Cardiac septum (tissue), 1 donor: ENCODE results near the gene CIB4. TPM values are rescaled to one million over a fixed set of nuclear protein-coding genes. Genes with fewer than 3 reads are reported as not detected.
A peak's percentile ranks its signal among the peaks of the same experiment; 100 is the strongest.
"Not testable (repeated sequence)": the region's sequence is repeated elsewhere in the genome, so short reads cannot be mapped to it uniquely, and the experiment has no call there.

Experiments
- DNase-seq: peaks from one replicate; pipeline ENCODE4 v3.0.0-alpha.2; 2020; ENCODE audit warnings: low spot score
- intact Hi-C: fragments of 100-400 bp; cut with DNase I; formaldehyde crosslinking; loops from one replicate; pipeline ENCODE4 v1.14.0; 2022
- total RNA-seq: library from RNA; stranded (reverse); fragmentation: NEBNext Ultra II Directional; extraction: Animal tissue kit (Norgen Biotek cat#: 25700); gene quantifications from one replicate; pipeline ENCODE4 v1.2.1, GENCODE V29; 2021
- donor health status: DM: no; HTN: no; CAD: no.

CIB4 gene
- total RNA-seq, 1 donor from 2014 or later: not detected

DNA sequence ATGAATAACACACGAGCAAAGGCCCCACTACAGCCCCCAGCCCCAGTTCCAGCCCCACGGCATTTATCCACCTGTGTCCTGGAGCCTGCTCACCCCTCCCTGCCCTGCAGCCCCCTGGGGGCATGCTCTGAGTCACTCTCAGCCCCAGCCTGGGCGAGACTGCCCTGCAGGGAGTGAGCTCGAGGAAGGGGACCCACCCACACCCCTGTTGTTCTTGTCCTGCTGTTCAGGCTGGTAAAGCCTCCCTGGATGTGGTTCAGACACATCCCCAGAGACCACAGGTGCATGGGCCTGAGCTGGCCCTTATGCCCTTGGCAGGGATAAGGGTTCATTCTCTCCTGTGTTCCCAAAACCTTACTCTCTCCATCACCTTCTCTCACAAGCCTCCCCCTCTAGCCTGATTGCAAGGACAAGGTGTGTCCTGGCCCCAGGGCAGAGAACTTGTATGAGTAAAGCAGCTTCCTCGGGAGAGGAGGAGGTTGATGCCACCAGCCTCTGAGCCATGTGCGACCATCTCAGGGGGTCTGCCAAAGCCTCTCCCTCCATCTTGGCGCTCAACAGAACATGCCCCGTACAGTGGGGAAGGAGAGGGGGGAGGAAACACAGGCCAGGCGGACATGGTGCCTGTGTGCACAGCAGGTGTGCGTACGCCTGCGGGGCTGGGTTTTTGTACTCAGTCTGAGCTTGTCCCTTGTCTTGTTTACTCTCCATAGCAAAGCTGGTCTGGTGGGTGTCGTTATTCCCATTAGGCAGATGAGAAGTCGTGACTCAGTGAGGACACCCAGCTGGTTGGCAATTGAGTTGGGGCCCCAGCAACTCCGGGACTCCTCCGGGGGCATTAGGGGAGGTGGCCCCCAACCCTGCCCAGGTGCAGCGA lies 64.4 kb downstream of the CIB4 start:
- no peak for DNase-seq
- intact Hi-C loops: loop anchor here (5.0 to 10.0 kb wide), 2 partner anchors 75 to 232 kb away; partner anchors contain the start of genes ADGRF3 and SELENOI

GRCh38 chr2:26575836-26576564 lies 65.2 kb downstream of the CIB4 start:
- intact Hi-C loops: loop anchor here (5.0 to 10.0 kb wide), 2 partner anchors 74 to 231 kb away; partner anchors contain the start of genes ADGRF3 and SELENOI
- DNase-seq: no peak

- DNase-seq: no peak
- intact Hi-C loops: loop anchor here (5.0 to 10.0 kb wide), 2 partner anchors 73 to 230 kb away; partner anchors contain the start of genes ADGRF3 and SELENOI
Observed at GRCh38 chr2:26574900-26575560, 66.1 kb downstream of the CIB4 start.

- intact Hi-C loops: loop anchor here (10.0 kb wide), 1 partner anchor 229 kb away; the partner anchor contains the start of genes ADGRF3 and SELENOI
- no peak for DNase-seq
Observed at GRCh38 chr2:26574066-26574899, 66.9 kb downstream of the CIB4 start.

GRCh38 chr2:26573241-26573925 lies 67.8 kb downstream of the CIB4 start:
- intact Hi-C loops: loop anchor here (10.0 kb wide), 1 partner anchor 229 kb away; the partner anchor contains the start of genes ADGRF3 and SELENOI
- no peak for DNase-seq

GRCh38 chr2:26572591-26572990 lies 68.6 kb downstream of the CIB4 start:
- intact Hi-C loops: loop anchor here (10.0 kb wide), 1 partner anchor 228 kb away; the partner anchor contains the start of genes ADGRF3 and SELENOI
- DNase-seq: no peak

DNA sequence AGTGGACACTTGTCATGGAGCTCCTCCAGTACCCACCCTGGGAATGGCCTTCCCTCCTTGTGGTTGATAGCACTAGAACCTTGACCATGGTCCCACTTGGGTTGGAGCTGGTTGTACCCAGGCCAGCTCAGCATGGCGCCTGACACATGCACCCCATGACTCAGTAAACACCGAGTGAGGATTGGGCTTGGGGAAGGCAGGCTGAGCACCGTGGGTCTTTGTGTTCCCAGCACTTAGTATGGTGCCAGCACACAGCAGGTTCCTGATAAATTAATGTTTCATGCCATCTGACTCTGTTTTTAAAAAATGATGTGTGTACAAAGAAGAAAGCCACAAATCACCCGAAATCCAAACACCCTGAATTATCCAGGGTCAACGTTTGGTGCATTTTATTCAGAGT lies 69.8 kb downstream of the CIB4 start:
- intact Hi-C loops: loop anchor here (10.0 kb wide), 1 partner anchor 227 kb away; the partner anchor contains the start of genes ADGRF3 and SELENOI
- no peak for DNase-seq

GRCh38 chr2:26570083-26570430 lies 71.1 kb downstream of the CIB4 start:
- no peak for DNase-seq
- intact Hi-C loops: loop anchor here (10.0 kb wide), 1 partner anchor 225 kb away; the partner anchor contains the start of genes ADGRF3 and SELENOI

GRCh38 chr2:26569216-26570082 lies 71.7 kb downstream of the CIB4 start:
- intact Hi-C loops: loop anchor here (10.0 kb wide), 1 partner anchor 225 kb away; the partner anchor contains the start of genes ADGRF3 and SELENOI
- peak; percentile 63 for DNase-seq

DNA sequence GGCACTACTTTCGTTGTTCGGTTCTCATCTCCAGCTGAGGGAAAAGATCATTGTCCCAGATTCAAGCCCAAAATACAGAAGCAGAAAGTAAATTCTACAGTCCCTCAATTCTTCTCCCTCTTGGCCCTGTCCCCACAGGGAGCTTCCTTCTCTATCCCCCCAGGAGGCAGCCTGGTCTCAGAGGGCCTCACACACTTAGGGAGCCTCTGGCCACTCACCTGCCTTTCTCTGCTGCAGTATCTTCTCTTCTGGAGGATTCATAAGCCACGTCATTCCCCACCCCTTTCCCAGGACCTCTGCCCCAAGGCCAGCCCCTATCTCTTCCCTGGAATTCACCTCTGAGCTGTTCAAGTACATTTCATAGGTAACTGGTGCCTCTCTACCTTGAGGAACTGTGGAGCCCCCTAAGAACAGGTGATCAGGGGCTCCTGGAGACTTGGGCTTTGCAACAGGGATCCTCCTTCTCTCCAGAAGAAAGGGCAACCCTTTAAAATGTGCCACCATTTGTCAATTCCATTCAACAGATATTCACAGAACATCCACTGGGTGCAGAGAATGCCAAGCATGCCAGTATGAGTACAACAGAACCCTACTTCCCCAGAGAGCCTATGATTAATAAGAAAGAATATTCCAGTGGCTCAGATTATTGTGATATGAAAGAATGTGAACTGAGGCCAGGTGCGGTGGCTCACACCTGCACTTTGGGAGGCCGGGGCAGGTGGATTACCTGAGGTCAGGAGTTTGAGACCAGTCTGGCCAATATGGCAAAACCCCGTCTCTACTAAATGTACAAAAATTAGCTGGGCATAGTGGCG lies 72.9 kb downstream of the CIB4 start:
- intact Hi-C loops: no loop called here
- DNase-seq: peak; percentile 70

DNA sequence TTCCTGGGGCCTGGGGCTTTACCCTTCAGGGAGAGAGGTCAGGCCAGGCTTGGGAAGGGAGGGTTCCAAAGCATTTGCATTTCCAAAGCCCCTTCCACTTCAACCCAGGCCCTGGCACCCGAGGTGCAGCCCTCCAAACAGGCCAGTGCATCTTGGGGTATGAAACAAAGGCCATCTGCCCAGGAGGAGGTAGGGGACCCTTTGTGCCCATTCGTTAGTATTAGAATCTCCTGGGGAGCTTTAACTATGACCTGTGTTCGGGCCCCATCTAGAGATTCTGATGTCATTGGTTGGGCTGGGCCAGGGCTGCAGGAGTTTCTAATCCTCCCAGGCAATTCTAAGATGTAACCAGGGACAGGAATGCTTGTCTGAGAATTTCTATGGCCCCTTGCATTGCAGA lies 73.6 kb downstream of the CIB4 start:
- DNase-seq: peak; percentile 10
- intact Hi-C loops: no loop called here

DNA sequence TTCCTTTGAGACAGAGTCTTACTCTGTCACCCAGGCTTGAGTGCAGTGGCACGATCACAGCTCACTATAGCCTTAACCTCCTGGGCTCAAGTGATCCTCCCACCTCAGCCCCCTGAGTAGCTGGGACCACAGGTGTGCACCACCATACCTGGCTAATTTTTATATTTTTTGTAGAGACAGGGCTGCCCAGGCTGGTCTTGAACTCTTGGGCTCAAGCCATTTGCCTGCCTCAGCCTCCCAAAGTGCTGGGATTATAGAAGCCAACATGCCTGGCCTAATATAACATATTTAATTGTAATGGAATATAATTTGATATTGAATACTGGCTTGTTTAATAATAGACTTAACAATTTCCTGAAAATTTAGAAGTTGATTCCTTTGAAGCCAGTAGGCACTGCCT lies 74.4 kb downstream of the CIB4 start:
- DNase-seq, intact Hi-C loops: not testable (repeated sequence)

- peak; percentile 47 for DNase-seq
- intact Hi-C loops: no loop called here
Observed at GRCh38 chr2:26566081-26566375, 75.1 kb downstream of the CIB4 start.

GRCh38 chr2:26564121-26564644 lies 77.0 kb downstream of the CIB4 start:
- intact Hi-C loops: no loop called here
- peak; percentile 55 for DNase-seq

- intact Hi-C loops: no loop called here
- DNase-seq: no peak
Observed at GRCh38 chr2:26563686-26564085, 77.5 kb downstream of the CIB4 start.
